HG02623 (cell line): Measurements from ENCODE around the gene MYOZ3.

ENCODE experiments used
- ATAC-seq: cut with Tn5 transposase; IDR thresholded peaks from one replicate; pipeline ENCODE4 v1.9.1; 2021; ENCODE audit warnings: moderate library complexity; ENCODE audit not compliant: unreplicated experiment

Gene MYOZ3

GRCh38 chr5:150690760-150691159 lies 29.7 kb downstream of the MYOZ3 start:
- ATAC-seq = no peak

GRCh38 chr5:150692276-150692675 lies 31.2 kb downstream of the MYOZ3 start:
- ATAC-seq = no peak

DNA sequence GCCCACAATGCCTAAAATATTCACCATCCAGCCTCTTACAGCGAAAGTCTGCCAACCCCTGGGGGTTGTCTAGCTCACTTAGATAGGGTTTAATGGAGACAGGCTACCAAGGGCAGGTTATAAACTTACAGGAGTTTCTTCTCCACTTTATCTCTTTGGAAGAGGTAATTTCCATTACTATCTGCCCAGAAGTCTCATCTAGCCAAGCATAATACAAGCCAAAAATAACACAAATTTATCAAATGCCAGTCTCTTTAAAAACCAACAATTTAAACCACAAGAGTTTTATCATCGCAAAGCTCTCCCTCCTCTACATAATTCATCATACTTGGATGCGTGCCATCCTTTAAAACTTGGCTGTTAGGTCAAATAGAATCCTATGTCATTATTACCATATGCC lies 33.6 kb downstream of the MYOZ3 start:
- no peak for ATAC-seq

- ATAC-seq = no peak
These were observed 39.2 kb downstream of the MYOZ3 start for GRCh38 chr5:150700246-150700593.

DNA sequence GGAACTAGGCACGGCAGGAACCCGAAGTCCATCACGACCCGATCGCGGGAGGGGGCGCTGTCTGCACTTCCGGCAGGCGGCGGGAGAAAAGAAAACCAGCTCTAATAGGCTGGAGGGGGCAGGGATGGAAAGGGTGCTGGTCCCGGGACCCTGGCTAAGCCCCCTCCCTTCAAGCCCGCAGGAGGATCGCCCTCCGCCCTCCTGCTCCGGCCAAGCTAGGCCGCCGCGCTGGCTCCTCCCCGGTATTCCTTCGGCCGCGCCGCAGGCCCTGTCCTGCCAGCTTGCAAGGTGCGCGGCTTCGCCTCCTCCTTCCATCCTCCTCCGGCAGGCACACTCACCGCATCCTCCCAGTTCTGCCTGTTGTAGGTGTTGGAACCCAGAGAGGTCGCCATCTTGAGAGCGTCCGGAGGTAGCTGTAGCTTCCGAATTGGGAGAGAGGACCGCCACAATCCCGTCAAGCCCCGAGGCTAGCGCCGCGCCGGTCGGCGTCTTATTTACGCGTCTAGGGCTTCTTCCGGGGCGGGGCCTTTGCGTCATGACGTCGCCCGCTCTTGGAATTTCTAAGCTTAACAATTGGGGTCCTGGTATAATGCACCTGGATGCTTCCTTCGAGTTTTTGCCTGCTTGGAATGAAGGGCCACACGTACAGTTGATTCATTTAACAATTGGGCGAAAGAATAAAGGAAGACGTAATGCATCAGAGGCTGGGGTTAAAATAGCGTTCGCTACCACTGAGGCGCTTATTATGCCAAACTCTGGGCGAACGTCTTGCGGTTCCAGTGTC lies 39.7 kb downstream of the MYOZ3 start, which contains the start of gene RBM22:
Gene RBM22, minus strand, starts transcription at position 469 of the 784 bp plus-strand sequence. Its CDS starts 77 bp downstream, at position 392.
- peak; percentile 94 for ATAC-seq

GRCh38 chr5:150703762-150704161 lies 42.7 kb downstream of the MYOZ3 start:
- ATAC-seq = no peak

- ATAC-seq = no peak
These were observed 45.8 kb downstream of the MYOZ3 start for GRCh38 chr5:150706776-150707390.

DNA sequence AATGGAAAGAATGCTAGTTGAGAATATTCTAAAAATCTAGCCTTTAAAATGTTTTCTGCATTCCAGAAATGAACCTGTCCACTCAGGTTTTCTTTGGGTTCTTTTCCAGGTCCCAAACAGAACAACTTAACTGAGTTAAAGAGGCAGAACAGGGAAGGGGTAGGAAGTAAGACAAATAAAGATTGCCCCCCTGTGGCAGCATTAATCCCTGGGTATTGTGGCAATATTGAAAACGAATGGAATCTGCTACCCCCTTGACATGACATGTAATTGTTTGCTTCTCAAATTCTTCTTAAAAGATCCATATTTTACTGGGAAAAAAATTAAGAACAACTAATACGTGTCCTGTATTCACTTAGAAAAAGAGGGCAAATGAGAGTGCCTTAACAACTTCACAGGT lies 49.1 kb downstream of the MYOZ3 start:
- ATAC-seq = no peak

DNA sequence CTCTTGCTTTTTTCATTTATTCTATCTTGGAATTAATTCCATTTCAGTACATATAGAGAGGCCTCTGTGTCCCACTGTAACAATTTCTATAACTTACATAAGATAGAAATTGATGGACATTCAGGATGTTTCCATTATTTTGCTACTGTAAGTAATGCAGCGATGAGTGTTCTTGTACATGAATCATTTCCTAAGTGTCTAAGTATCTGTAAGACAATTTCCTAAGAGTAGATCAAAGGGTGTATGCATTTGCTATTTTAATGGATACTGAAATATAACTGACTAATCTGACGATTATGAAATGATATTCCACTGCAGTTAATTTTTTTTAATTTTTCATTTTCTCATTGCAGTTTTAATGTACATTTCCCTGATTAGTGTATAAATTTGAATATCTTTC lies 62.8 kb downstream of the MYOZ3 start:
- no peak for ATAC-seq
